GM12873 (cell line): ENCODE results near the gene POLR2M.

ENCODE experiments used
- CTCF ChIP-seq: IDR thresholded peaks from 2 replicates; pipeline ENCODE4 v1.5.1; 2012; ENCODE audit warnings: low read depth, mild to moderate bottlenecking, moderate library complexity, low read length, control low read depth; ENCODE audit not compliant: insufficient read depth; ENCODE audit errors: missing control alignments

Gene POLR2M

GRCh38 chr15:57667171-57667849 is 39.2 kb upstream of the POLR2M start:
- TF ChIP-seq CTCF = no peak

- TF ChIP-seq CTCF = no peak
These were observed 38.5 kb upstream of the POLR2M start for GRCh38 chr15:57668016-57668415.

- no peak for TF ChIP-seq CTCF
These were observed 34.9 kb upstream of the POLR2M start for GRCh38 chr15:57671636-57672035.

- TF ChIP-seq CTCF = no peak
These were observed 30.9 kb upstream of the POLR2M start for GRCh38 chr15:57675481-57676181.

GRCh38 chr15:57676585-57676984 is 29.9 kb upstream of the POLR2M start:
- no peak for TF ChIP-seq CTCF

- TF ChIP-seq CTCF = no peak
These were observed 29.3 kb upstream of the POLR2M start for GRCh38 chr15:57677204-57677603.

GRCh38 chr15:57680021-57680420 is 26.5 kb upstream of the POLR2M start:
- TF ChIP-seq CTCF = no peak
